Measurements from ENCODE around the gene TXLNG.

The TXLNG gene

DNA sequence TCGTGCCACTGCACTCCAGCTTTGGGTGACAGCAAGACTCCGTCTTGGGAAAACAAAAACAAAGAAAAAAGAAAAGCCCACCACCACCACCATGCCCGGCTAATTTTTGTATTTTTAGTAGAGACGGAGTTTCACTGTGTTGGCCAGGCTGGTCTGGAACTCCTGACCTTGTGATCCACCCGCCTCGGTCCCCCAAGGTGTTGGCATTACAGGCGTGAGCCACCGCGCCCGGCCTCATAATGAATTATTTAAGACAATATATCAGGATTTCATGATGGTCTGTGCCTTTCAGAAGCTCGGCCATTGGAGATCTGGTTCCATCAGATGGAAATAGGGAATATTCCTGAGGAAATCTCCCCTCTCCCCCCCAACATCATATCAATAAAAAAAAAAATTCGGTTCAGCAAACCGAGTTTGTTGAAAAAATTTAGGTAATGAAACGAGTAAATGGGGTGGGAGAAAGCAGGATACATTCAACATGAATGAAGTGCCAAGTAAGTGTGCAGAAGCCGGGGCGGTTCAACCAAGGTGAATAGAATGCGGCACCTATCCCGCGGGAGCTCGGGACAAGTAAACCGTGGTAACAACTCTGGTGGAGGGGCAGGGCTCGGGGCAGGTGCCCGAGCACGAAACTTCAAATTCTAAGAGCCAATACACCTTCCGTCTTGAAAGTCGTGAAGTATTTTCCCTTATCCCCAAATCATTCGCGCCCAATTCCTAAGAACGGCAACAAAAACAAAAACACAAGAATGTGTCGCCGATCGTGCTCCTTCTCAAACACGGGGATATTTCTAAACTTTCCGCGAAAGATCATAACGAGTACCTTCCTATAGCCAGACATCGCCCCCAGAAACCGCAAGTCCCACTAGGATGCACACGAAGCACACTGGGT lies 773 bp upstream of the TXLNG start:
- DNase-seq: no peak

DNA sequence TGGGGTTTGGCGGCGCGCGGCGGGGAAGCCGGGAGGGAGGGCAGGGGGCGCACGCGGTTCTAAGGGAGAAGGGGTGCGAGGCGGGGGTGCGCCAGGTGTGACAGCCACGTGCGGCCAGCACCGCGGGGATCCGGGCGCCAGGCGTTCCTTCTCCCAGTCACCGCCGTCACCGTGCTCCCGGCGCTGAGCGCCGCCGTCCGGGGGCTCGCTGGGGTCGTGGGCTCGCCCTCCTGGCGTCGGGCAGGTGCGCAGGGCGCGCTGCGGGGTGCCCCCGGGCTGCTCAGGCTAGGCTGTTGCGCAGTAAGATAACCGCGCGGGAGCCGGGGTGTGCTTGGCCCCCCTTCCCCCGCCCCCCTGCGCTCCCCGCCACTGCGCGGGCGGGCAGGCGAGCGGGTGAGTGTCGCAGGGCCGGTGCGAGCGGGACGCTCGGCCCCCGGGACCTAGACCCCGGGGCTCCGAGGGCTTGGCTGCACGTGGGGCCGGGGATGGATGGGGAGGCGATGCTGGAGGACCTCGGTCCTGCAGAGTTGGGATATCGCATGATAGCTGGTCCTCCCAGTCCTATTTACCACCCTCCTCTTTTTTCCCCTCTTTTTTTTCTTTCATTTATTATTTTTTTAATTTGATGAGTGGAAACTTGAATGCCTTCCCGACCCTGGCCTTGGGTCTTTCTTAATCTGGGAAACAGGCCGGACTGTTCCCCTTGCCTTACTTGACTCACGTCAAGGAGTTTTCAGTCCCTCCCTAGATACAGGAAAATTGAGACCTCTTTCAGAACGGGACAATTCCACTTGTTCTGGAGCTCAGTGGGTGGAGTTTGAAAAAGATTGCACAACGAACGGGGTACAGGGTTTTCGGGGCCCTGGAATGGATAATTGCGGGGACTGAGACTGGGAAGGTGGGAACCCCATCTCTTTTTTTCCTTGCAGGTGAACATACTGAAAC lies 797 bp downstream of the TXLNG start:
- DNase-seq: peak; percentile 5 to 67 (median 42)

DNA sequence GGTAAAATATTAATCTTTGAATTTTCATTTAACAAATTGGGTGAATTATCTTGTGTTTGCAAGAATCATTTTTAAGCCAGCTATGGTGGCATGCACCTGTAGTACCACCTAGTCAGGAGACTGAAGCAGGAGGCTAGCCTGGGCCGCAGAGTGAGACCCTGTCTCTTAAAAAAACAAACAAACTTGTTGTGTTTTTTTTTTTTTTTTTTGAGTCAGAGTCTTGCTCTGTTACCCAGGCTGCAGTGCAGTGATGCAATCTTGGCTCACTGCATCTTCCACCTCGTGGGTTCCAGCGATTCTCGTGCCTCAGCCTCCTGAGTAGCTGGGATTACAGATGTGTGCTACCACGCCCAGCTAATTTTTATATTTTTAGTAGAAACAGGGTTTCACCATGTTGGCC lies 2.2 kb downstream of the TXLNG start:
- no peak for DNase-seq

DNA sequence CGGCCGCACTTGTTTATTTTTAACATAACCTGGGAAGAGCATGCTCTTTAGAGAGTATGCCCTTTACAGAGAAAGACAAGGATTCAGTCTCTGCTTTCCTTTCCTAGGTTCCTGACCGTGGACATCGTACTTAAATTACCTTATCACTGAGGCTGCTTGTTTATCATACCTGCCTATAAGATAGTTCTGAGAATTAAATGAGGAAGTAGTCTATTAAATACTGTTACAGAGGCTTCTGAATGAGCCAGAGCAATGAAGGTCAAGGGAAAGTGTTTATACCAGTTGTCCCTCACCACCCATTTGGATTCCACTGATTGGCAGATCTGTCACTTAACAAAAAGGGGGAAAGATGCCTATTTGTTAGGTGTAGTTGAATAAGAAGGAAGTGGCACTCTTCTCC lies 10.0 kb downstream of the TXLNG start:
- DNase-seq: no peak

DNA sequence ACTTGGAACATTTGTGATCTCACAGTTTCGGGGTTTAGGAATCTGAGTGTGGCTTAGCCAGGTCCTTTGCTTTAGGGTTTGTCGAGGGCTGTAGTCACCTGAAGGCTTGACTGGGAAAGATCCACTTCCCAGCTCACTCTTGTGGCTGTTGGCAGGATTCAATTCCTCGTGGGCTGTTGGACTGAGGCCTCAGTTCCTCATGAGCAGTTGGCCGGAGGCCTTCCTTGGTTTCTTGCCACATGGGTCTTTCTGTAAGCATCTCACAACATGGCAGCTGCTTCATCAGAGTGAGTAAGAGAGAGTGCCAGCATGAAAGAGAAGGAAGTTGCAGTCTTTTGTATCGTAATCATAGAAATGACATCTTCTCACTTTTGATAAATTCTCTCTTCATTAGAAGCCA lies 11.1 kb downstream of the TXLNG start:
- DNase-seq: no peak

- no peak for DNase-seq
These were observed 11.6 kb downstream of the TXLNG start for GRCh38 chrX:16797841-16798240.

GRCh38 chrX:16804923-16805464 lies 18.7 kb downstream of the TXLNG start:
- no peak for DNase-seq

DNA sequence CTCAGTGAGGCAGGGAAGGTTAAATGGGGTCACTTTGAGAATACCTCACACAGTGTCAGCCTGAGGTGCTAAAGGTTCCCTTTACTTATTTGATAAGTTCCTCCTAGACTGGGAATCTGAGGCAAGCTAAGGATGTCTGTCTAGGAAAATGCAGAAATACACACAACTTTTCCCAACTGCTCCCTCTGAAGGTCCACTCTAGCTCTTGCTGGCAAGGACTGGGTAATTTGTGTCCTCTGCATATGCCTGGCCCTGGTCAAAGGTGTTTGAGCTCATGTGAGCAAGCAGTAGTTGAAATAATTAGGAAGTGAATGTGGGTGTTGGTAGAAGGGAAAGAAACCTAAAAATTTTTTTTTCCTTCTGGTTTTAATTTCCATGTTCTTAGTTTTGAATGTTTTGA lies 21.3 kb downstream of the TXLNG start:
- DNase-seq: no peak

DNA sequence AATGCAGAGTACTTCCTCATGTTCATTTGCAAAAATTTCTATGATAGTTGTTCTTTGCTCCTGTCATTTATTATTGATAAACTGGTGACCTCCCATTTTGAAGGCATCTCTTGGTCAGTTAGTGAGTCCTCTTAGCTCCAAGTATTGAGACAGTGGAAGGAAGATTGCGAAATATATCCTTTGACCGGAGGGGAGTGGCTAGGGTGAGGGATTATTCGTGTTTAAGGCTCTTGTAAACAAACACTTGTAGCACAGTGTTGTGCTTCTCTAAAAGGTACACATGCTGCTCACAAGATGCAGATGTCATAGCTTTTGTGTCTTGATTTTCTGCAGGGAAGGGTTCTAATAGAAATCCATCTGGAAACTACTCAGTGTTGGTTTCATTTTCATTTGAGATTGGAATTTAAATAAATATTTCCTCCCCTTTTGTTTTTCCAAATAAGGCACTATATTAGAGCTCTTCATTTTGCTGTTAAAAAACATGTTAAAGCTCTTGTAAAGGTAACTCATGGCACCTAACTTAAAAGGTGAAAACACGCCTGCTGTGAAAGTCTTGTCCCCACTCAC lies 21.8 kb downstream of the TXLNG start:
- DNase-seq: no peak

DNA sequence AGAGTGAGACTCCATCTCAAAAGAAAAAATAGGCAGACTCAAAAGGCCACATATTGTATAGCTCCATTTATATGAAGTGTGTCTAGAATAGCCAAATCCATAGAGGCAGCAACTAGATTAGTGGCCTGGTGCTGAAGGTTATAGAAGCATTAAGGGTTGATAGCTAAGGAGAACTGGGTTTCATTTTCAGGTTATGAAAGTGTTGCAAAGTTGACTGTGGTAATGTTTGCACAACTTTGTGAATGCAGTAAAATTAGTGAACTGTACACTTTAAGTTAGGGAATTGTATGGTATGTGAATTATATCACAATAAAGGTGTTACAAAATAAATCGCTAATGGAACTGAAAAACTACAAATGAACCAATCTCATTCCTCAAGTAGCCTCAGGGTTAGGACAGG lies 28.3 kb downstream of the TXLNG start:
- DNase-seq: no peak

- no peak for DNase-seq
These were observed 33.4 kb downstream of the TXLNG start for GRCh38 chrX:16819634-16820033.

- no peak for DNase-seq
These were observed 36.5 kb downstream of the TXLNG start for GRCh38 chrX:16822723-16823122.

DNA sequence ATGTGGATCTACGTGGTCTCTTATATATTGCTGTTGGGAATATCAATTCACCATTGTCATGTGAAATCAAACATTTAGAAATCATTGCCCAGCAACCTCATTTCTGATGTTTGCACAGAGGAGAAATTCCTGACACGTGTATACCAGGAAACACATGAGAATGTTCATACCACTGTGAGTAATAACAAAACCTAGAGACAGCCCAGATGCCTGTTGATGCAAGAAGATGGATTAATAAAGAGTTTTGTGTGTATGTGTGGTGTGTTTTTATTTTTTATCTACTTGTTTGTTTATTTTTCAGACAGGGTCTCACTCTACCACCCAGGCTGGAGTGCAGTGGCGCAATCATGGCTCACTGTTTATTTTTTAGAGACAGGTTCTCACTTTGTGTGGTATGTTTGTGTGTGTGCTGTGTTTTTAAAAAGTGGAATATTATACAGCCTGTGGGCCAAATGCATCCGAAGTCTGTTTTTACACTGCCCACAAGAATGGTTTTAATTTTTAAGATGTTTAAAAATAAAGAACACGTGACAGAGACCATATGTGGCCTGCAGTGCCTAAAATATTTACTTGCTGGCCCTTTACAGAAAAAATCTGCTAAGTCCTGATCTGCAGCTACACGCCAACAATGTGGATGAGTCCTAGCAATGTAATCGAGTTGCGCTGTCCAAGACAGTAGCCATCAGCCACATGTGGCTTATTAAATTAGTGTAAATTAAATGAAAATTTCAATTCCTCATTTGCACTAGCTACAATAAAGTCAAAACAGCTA lies 39.2 kb downstream of the TXLNG start:
- DNase-seq: no peak

DNA sequence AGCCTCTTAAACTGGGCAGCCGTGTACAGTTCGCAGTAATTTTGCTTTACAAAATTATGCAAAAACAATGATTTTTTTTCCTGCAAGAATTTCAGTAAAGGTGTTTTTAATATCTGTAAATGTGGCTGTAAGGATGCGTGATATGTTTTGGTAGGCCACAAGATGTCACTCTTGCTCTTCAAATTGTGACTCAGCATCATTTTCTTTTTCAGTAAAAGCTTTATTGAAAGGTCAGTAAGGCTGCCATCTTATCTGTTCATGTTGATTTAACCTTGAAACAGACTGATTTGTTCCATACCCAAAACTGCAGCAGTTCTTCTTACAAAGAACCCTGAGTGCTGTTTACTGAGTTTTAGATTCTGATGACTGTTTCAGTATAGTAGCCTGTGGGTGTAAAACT lies 39.9 kb downstream of the TXLNG start:
- DNase-seq: peak in 2 of 6 experiments; percentile 17 to 25

DNA sequence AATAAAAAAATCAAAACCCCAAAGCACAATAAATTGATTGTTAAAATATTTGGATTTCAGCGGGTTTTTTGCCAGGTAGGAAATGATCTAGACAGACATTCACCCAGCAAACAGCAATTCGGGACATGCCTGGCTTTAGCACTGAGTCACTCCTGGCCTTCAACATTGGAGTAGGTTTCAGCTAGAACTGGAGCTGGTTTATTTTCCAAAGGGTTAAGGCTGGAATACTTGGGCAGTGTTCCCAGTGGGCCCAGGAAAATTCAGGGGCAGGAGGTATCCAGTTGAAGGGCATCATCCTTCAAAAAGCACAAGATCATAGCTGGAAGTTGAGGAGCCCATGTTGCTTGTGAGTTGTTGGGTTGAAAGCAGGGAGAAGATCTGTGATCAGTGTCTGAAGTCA lies 41.0 kb downstream of the TXLNG start:
- no peak for DNase-seq

DNA sequence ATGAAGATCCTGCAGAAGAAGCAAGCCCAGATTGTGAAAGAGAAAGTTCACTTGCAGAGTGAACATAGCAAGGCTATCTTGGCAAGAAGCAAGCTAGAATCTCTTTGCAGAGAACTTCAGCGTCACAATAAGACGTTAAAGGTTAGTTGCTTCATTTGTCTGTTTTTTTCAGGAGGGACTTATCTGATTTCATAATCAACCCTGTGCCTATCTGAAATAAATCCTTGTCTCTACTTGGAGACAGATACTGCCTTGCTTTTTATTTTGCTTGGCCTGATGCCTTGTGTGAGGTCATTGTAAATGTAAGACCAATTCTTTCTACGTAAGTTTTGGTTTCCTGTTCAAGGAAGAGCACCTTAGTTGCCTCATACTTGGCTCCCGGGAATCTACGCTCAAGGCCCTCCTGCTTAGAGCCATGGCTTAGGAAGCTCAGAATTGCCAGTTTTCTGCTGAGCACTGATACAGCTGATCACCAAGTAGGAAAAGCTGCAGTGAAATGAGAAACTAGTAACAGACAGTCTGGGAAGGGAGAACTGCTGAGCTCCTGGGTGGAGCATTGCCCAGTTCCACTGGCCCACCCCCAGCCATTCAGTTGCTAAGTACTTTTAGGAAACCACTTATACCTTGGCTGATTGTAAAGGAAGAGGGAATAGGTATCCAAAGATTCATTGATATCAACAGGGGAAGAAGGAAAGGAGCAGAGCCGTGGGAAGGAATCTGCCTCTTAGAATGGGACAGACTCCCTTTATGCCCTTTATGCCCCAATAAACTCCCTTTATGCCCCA lies 42.0 kb downstream of the TXLNG start:
- DNase-seq: no peak

- no peak for DNase-seq
These were observed 46.0 kb downstream of the TXLNG start for GRCh38 chrX:16832301-16832700.

DNA sequence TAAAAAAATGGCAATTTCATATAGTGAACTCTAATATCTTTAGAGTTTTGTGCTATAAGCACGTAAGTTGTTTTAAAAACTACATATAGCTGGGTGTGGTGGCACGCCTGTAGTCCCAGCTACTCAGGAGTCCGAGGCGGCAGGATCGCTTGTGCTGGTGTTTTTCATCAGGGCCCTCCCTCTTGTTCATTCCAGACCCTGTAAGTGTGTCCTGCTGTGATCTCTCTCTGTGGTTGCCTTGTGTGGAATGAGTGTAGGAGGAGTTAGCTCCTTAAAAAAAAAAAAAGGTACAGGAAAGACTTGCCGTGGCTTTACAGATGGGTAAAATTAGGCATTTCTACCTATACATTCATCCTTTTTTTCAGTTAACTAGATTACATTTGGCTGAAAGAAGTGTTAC lies 48.5 kb downstream of the TXLNG start:
- DNase-seq: no peak

- no peak for DNase-seq
These were observed 50.1 kb downstream of the TXLNG start for GRCh38 chrX:16836371-16836770.

DNA sequence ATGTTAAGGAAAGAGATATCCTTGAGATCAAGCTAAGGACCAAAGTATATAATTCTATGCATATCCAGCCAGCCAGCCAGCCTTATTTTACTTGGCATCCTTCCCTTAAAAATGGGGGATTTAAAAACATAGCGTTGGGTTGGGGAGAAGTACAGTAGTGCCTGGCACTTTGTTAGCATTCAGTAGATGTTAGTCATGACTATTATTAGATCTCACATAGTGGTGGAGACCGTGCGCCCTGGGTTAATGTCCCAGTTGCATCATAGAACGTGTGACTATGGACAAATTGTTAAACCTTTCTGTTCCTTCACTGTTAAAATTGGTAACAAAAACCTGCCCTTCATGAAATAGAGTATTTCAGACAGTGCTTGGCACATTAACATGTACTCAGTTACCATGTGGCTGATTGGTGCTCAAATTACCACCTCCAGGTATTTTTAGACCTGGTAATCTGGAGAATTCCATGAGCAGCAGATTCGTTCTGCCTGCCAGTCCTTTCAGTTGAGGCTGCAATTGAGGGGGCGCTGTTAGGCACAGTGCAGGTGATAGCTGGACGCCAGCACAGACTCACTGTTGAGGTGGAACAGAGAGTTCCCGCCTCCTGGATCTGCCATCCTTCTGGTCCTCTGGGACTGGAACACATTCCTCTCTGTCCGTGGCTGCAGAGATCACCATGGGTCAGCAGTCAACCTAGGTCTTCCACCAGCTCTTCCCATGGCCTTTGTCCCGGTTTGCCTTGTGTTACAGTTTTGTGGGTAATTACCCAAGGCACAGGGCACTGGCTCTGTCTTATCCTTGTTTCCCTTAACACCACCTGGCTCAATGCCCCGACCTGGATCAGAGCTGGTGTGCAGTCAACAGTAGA lies 52.2 kb downstream of the TXLNG start:
- DNase-seq: no peak

All from stimulated activated naive CD4-positive, alpha-beta T cell (primary cell).